HG03159 (cell line): ENCODE data around the gene FADS6.

Source experiments
- ATAC-seq: cut with Tn5 transposase; IDR thresholded peaks from one replicate; pipeline ENCODE4 v1.9.1; 2021; ENCODE audit warnings: mild to moderate bottlenecking, moderate library complexity; ENCODE audit not compliant: unreplicated experiment

The FADS6 gene

DNA sequence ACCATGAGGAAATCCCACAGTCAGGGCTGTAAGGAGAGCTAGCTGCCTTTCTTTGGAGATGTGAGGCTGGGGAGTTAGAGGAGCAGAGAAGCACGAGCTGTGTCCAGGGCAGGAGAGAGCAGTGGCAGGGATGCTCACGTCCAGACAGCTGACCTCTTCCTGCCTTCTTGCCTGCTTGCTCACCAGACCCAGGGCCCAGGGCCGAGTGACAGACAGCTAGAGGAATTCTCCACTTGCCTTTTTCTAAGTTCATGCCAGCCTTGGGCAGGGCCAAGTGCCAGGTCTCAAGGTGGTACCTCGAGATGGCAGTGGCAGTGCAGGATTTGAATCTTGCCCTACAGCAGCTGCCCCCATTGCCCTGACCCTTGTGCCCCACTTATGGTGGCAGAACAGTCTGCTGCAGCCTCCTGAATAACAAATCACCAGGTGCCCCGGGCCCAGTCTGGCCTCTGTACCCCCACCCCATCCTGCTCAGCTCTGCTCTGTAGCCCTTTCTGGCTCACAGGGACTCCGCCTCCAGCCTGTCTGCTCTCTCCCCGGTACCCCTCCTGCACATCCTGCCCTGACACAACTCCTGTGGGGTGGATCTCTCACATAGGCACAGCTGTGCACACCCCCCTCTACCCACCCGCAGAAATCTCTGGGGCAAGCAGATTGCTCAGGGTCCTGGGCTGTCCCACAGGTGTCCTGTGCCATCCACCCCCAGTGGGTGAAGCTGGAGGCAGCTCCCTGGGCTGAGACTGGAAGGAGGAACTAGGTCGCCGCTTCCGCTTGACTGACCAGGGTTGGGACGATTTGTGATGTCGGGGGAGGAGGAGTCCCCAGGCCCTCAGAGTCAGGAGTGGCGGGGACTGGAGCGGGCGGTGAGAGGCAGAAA lies 59.7 kb downstream of the FADS6 start:
- ATAC-seq, result no peak

DNA sequence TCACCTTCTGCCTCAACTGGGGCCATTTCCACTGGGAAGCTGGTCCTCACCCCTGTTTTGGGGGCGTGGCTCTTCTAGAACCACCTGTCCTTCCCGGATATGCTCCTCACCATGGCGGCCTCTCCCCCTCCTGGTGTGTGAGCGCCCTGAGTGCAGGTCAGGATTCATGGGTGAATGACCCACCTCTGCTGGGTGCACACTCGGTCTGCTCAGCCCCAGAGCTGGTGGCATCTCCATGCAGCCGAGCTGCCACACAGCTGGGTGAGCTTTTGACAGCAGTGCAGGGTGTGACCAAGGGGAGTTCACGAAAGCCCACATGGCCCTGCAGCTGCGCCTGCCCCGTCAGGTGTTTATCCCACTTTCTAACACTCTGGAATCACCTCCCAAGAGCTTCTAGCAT lies 61.0 kb downstream of the FADS6 start:
- ATAC-seq, result no peak

- no peak for ATAC-seq
Observed at GRCh38 chr17:74831444-74832146, 61.8 kb downstream of the FADS6 start.

- ATAC-seq, result no peak
Observed at GRCh38 chr17:74830861-74831260, 62.6 kb downstream of the FADS6 start.

DNA sequence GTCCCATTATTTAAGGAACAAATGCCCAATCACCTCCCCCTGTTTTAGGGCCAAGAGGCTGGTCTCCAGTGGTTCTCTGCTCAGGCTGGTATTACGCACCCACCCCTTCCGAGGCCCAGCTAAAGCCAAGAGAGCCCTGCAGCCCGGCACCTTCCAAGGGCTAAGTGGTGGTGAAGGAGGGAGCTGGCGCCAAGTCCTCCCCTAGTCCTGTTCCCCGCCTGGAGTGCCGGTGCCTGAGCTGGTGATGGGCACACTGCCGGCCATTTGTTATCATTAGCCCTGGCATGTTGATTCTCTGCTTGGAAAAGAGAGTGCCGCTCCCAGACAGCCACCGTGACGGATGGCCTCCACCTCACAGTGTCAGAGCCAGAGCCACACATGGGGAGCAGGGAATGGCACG lies 65.6 kb downstream of the FADS6 start:
- no peak for ATAC-seq
